KOPT-K1 (cell line): ENCODE data around the gene NUCB1.
"Not testable (repeated sequence)": the region's sequence is repeated elsewhere in the genome, so short reads cannot be mapped to it uniquely, and the experiment has no call there.

Source experiments
- H3K27ac ChIP-seq: fragments of 200-600 bp; sonication (generic); 2 replicates; pipeline ENCODE4 v1.5.1; 2016; ENCODE audit warnings: antibody characterized with exemption, mild to moderate bottlenecking, low read depth, low read length; ENCODE audit not compliant: poor library complexity, severe bottlenecking
- H3K36me3 ChIP-seq: fragments of 200-600 bp; sonication (generic); 2 replicates; pipeline ENCODE4 v1.5.1; 2017; ENCODE audit warnings: antibody characterized with exemption, mild to moderate bottlenecking, low read length, moderate library complexity; ENCODE audit not compliant: insufficient read depth
- H3K9me3 ChIP-seq: fragments of 200-600 bp; sonication (generic); 2 replicates; pipeline ENCODE4 v1.5.1; 2017; ENCODE audit warnings: antibody characterized with exemption, low read length, mild to moderate bottlenecking; ENCODE audit not compliant: insufficient read depth, poor library complexity, severe bottlenecking

Gene NUCB1

GRCh38 chr19:48913114-48913889, 13.2 kb downstream of the NUCB1 start:
- H3K27ac ChIP-seq, result no peak overlapping the region
- H3K36me3 ChIP-seq, result peaks cover 90% of the 10 kb centered on the region
- no peaks in the 10 kb centered on the region for H3K9me3 ChIP-seq

GRCh38 chr19:48914181-48914580, 14.1 kb downstream of the NUCB1 start:
- no peaks in the 10 kb centered on the region for H3K9me3 ChIP-seq
- peaks cover 90% of the 10 kb centered on the region for H3K36me3 ChIP-seq
- no peak overlapping the region for H3K27ac ChIP-seq

- Histone ChIP-seq H3K9me3 (no peaks in the 10 kb centered on the region), H3K36me3 (peaks cover 88% of the 10 kb centered on the region), H3K27ac (no peak overlapping the region)
Measured at GRCh38 chr19:48915757-48916156, 15.6 kb downstream of the NUCB1 start.

GRCh38 chr19:48918071-48918470, 18.0 kb downstream of the NUCB1 start:
- peaks cover 86% of the 10 kb centered on the region for H3K36me3 ChIP-seq
- no peak overlapping the region for H3K27ac ChIP-seq
- no peaks in the 10 kb centered on the region for H3K9me3 ChIP-seq

GRCh38 chr19:48918801-48919247, 18.7 kb downstream of the NUCB1 start:
- peaks cover 86% of the 10 kb centered on the region for H3K36me3 ChIP-seq

GRCh38 chr19:48919271-48919670, 19.2 kb downstream of the NUCB1 start:
- H3K36me3 ChIP-seq, result peaks cover 85% of the 10 kb centered on the region
- H3K9me3 ChIP-seq, H3K27ac ChIP-seq: not testable (repeated sequence)

More at GRCh38 chr19:48918801-48919247, 18.7 kb downstream of the NUCB1 start:
- Histone ChIP-seq H3K27ac (no peak overlapping the region), H3K9me3 (no peaks in the 10 kb centered on the region)

- Histone ChIP-seq H3K27ac (no peak overlapping the region), H3K9me3 (no peaks in the 10 kb centered on the region), H3K36me3 (peaks cover 68% of the 10 kb centered on the region)
Measured at GRCh38 chr19:48920949-48921348, 20.8 kb downstream of the NUCB1 start.

GRCh38 chr19:48921721-48922500, 21.8 kb downstream of the NUCB1 start:
- Histone ChIP-seq H3K9me3 (no peaks in the 10 kb centered on the region), H3K27ac (no peak overlapping the region), H3K36me3 (peaks cover 61% of the 10 kb centered on the region)

- Histone ChIP-seq H3K9me3 (no peaks in the 10 kb centered on the region), H3K36me3 (peaks cover 57% of the 10 kb centered on the region), H3K27ac (no peak overlapping the region)
Measured at GRCh38 chr19:48922548-48923490, 22.7 kb downstream of the NUCB1 start.

- Histone ChIP-seq H3K9me3 (no peaks in the 10 kb centered on the region), H3K27ac (no peak overlapping the region), H3K36me3 (peaks cover 36% of the 10 kb centered on the region; the same call in 1 of the 2 replicates)
Measured at GRCh38 chr19:48925240-48925843, 25.2 kb downstream of the NUCB1 start.

GRCh38 chr19:48925890-48926289, 25.8 kb downstream of the NUCB1 start:
- not testable (repeated sequence) for H3K27ac ChIP-seq, H3K9me3 ChIP-seq
- H3K36me3 ChIP-seq, result peaks cover 30% of the 10 kb centered on the region; the same call in 1 of the 2 replicates

GRCh38 chr19:48926909-48927308, 26.8 kb downstream of the NUCB1 start:
- peaks cover 21% of the 10 kb centered on the region; the same call in 1 of the 2 replicates for H3K36me3 ChIP-seq
- no peak overlapping the region for H3K27ac ChIP-seq
- no peaks in the 10 kb centered on the region for H3K9me3 ChIP-seq

- peaks cover 15% of the 10 kb centered on the region; the same call in 1 of the 2 replicates for H3K36me3 ChIP-seq
- H3K9me3 ChIP-seq, H3K27ac ChIP-seq: not testable (repeated sequence)
Measured at GRCh38 chr19:48927692-48928091, 27.6 kb downstream of the NUCB1 start.
